HK-2 (cell line): ENCODE measurements around the gene DGKA.
"Not testable (repeated sequence)": the region's sequence is repeated elsewhere in the genome, so short reads cannot be mapped to it uniquely, and the experiment has no call there.

Experiments used
- DNase-seq: peaks from one replicate; pipeline ENCODE4 v3.0.0-alpha.2; 2018; ENCODE audit not compliant: unreplicated experiment

DGKA gene

GRCh38 chr12:55930771-55931316 is at the start of gene DGKA:
DGKA (plus strand) TSS chr12:55931162; CDS start chr12:55936504, 5,342 bp downstream.
- DNase-seq = no peak

- no peak for DNase-seq
Observed at GRCh38 chr12:55885113-55885512, 45.8 kb upstream of the DGKA start.

- no peak for DNase-seq
Observed at GRCh38 chr12:55891310-55891709, 39.7 kb upstream of the DGKA start.

- DNase-seq = no peak
Observed at GRCh38 chr12:55893723-55894122, 37.2 kb upstream of the DGKA start.

GRCh38 chr12:55899082-55899481 is 31.9 kb upstream of the DGKA start:
- DNase-seq = no peak

- DNase-seq = no peak
Observed at GRCh38 chr12:55901881-55902490, 29.0 kb upstream of the DGKA start.

GRCh38 chr12:55906056-55906455 is 24.9 kb upstream of the DGKA start:
- no peak for DNase-seq

- no peak for DNase-seq
Observed at GRCh38 chr12:55908726-55909512, 22.0 kb upstream of the DGKA start.

GRCh38 chr12:55909513-55909884 is 21.5 kb upstream of the DGKA start:
- DNase-seq = no peak

- DNase-seq = no peak
Observed at GRCh38 chr12:55912908-55913307, 18.1 kb upstream of the DGKA start.

GRCh38 chr12:55915482-55915859 is 15.5 kb upstream of the DGKA start:
- no peak for DNase-seq

- peak; percentile 53 for DNase-seq
Observed at GRCh38 chr12:55919032-55919431, 11.9 kb upstream of the DGKA start.

GRCh38 chr12:55922126-55922525 is 8.8 kb upstream of the DGKA start:
- no peak for DNase-seq

GRCh38 chr12:55923648-55924047 is 7.3 kb upstream of the DGKA start:
- not testable (repeated sequence) for DNase-seq

GRCh38 chr12:55925371-55925770 is 5.6 kb upstream of the DGKA start:
- DNase-seq = no peak

GRCh38 chr12:55925870-55926737 is 4.9 kb upstream of the DGKA start:
- no peak for DNase-seq

GRCh38 chr12:55926738-55927587 is 4.0 kb upstream of the DGKA start:
- DNase-seq = peak; percentile 88

GRCh38 chr12:55927588-55928502 is 3.1 kb upstream of the DGKA start, which contains the start of gene PYM1:
PYM1 (minus strand) TSS chr12:55927894; CDS start chr12:55927761, 133 bp downstream.
- peak; percentile 70 for DNase-seq

GRCh38 chr12:55929306-55929791 is 1.6 kb upstream of the DGKA start:
- DNase-seq = no peak

- DNase-seq = no peak
Observed at GRCh38 chr12:55931317-55931779, 386 bp downstream of the DGKA start.
